ENCODE measurements around the gene VCY1B.
"Not testable (repeated sequence)": the region's sequence is repeated elsewhere in the genome, so short reads cannot be mapped to it uniquely, and the experiment has no call there.

The VCY1B gene

GRCh38 chrY:14055927-14056326 lies at the start of gene VCY1B:
TSS of gene VCY1B (plus strand) at chrY:14056227. CDS start at chrY:14056290, 63 bp downstream.
- not testable (repeated sequence) for DNase-seq

- DNase-seq, result not testable (repeated sequence)
Observed at GRCh38 chrY:14011916-14012315, 44.1 kb upstream of the VCY1B start.

GRCh38 chrY:14030395-14030794 lies 25.6 kb upstream of the VCY1B start:
- not testable (repeated sequence) for DNase-seq

- no peak for DNase-seq
Observed at GRCh38 chrY:14085877-14086276, 29.9 kb downstream of the VCY1B start.
